Endothelial cell of umbilical vein (primary cell): ENCODE results near the gene ASZ1. TPM values are rescaled to one million over a fixed set of nuclear protein-coding genes. Genes with fewer than 3 reads are reported as not detected.

Experiments used
- BruUV-seq: library from RNA; stranded (reverse); fragments of 400-500 nt; replicated peaks from 2 replicates; lab custom pipeline; 2021; lab: Mats Ljungman, UMichigan
- CTCF ChIA-PET: fragments of 300-600, 350-600 bp; sonication (Branson Sonifier 250); formaldehyde crosslinking; loops from one replicate; lab custom pipeline; 2021; ENCODE audit warnings: antibody characterized with exemption, inconsistent platforms; lab: Charles Lee
- POLR2A ChIA-PET: fragments of 300-600, 350-600 bp; sonication (Branson Sonifier 250); formaldehyde crosslinking; loops from one replicate; lab custom pipeline; 2021; ENCODE audit warnings: antibody characterized with exemption, inconsistent platforms; lab: Charles Lee
- DNase-seq: peaks from one replicate; pipeline ENCODE4 v3.0.0-alpha.2; 2011; ENCODE audit warnings: low read depth, low spot score
- FAIRE-seq: peaks from 2 replicates; lab custom pipeline; 2011; peaks lifted over from hg19 to GRCh38; lab: Jason Lieb, UNC
- H2AFZ ChIP-seq: 2 replicates; pipeline ENCODE4 v1.6.0; 2012; ENCODE audit warnings: low read depth, low read length, control low read depth, inconsistent platforms
- H3K27ac ChIP-seq: 2 replicates; pipeline ENCODE4 v1.5.1; 2011; ENCODE audit warnings: low read depth, mild to moderate bottlenecking, control low read depth, low read length, moderate library complexity; ENCODE audit not compliant: insufficient read depth
- H3K27me3 ChIP-seq, 2 experiments: 2 replicates each; pipeline versions ENCODE4 v1.6.0 to v1.6.1; 2011; ENCODE audit warnings: low read length in 2 of 2, mixed read lengths in 1 of 2; ENCODE audit not compliant: control insufficient read depth in 2 of 2, insufficient read depth in 2 of 2
- H3K36me3 ChIP-seq, 2 experiments: 2 replicates in 1 of 2; 3 replicates in 1 of 2; pipeline ENCODE4 v1.5.1; 2011; ENCODE audit warnings: low read length in 2 of 2, mild to moderate bottlenecking in 1 of 2, moderate library complexity in 1 of 2; ENCODE audit not compliant: control insufficient read depth in 2 of 2, insufficient read depth in 2 of 2; ENCODE audit errors: extremely low read depth in 1 of 2
- H3K4me1 ChIP-seq: 3 replicates; pipeline ENCODE4 v1.5.1; 2011; ENCODE audit warnings: mild to moderate bottlenecking, low read length; ENCODE audit not compliant: control insufficient read depth, insufficient read depth; ENCODE audit errors: extremely low read depth
- H3K4me2 ChIP-seq: 2 replicates; pipeline ENCODE4 v1.6.1; 2011; ENCODE audit warnings: low read length, control low read depth, mixed read lengths; ENCODE audit not compliant: insufficient read depth
- H3K4me3 ChIP-seq, 3 experiments: fragments of 200-600 bp in 1 of 3; sonication (generic), shearing (Covaris generic) in 1 of 3; replicated peaks in 1 of 3; 2 replicates each; pipeline ENCODE4 v1.5.1; 2011 to 2016; ENCODE audit warnings: control low read depth in 3 of 3, low read length in 3 of 3, mild to moderate bottlenecking in 2 of 3, inconsistent platforms in 1 of 3, low read depth in 1 of 3, moderate library complexity in 1 of 3; ENCODE audit not compliant: insufficient read depth in 1 of 3
- H3K79me2 ChIP-seq: 2 replicates; pipeline ENCODE4 v1.6.0; 2012; ENCODE audit warnings: low read length, inconsistent platforms; ENCODE audit not compliant: control insufficient read depth, insufficient read depth
- H3K9ac ChIP-seq: replicated peaks from 2 replicates; pipeline ENCODE3; 2011; ENCODE audit warnings: low read length, control low read depth; ENCODE audit not compliant: insufficient read depth; ENCODE audit errors: extremely low read depth
- H3K9me1 ChIP-seq: replicated peaks from 3 replicates; pipeline ENCODE4 v1.6.0; 2011; ENCODE audit warnings: mild to moderate bottlenecking, low read length; ENCODE audit not compliant: control insufficient read depth, insufficient read depth; ENCODE audit errors: extremely low read depth
- H3K9me3 ChIP-seq: replicated peaks from 2 replicates; pipeline ENCODE4 v1.5.1; 2012; ENCODE audit warnings: low read length, inconsistent platforms; ENCODE audit not compliant: control insufficient read depth, insufficient read depth
- H4K20me1 ChIP-seq: replicated peaks from 2 replicates; pipeline ENCODE3; 2011; ENCODE audit warnings: mild to moderate bottlenecking, low read length; ENCODE audit not compliant: control insufficient read depth, insufficient read depth; ENCODE audit errors: extremely low read depth
- CTCF ChIP-seq, 2 donors: IDR thresholded peaks; 1 replicate in 1 of 2; 2 replicates in 1 of 2; pipeline ENCODE4 v1.5.1; 2011; ENCODE audit warnings: low read length in 2 of 2, mild to moderate bottlenecking in 2 of 2, moderate library complexity in 2 of 2, control low read depth in 1 of 2, inconsistent platforms in 1 of 2, low read depth in 1 of 2; ENCODE audit not compliant: insufficient read depth in 1 of 2; ENCODE audit errors: extremely low read depth in 1 of 2
- EZH2 ChIP-seq: IDR thresholded peaks from 2 replicates; pipeline ENCODE4 v1.6.1; 2012; ENCODE audit warnings: borderline replicate concordance, low read depth, mild to moderate bottlenecking, moderate library complexity, low read length, inconsistent platforms; ENCODE audit not compliant: severe bottlenecking
- FOS ChIP-seq: IDR thresholded peaks from 2 replicates; pipeline ENCODE4 v1.6.1; 2011; ENCODE audit warnings: mild to moderate bottlenecking, low read length, moderate library complexity, borderline replicate concordance; ENCODE audit not compliant: insufficient read depth
- GATA2 ChIP-seq: IDR thresholded peaks from 2 replicates; pipeline ENCODE4 v1.7.0; 2011; ENCODE audit warnings: low read depth, mild to moderate bottlenecking, moderate library complexity, mixed read lengths, low read length; ENCODE audit not compliant: insufficient read length, insufficient read depth
- JUN ChIP-seq: IDR thresholded peaks from 2 replicates; pipeline ENCODE4 v1.6.1; 2011; ENCODE audit warnings: borderline replicate concordance, low read depth; ENCODE audit not compliant: insufficient read length, insufficient read depth
- MAX ChIP-seq: IDR thresholded peaks from 2 replicates; pipeline ENCODE4 v1.6.1; 2011; ENCODE audit not compliant: insufficient read depth, insufficient read length
- MYC ChIP-seq: IDR thresholded peaks from one replicate; pipeline ENCODE4 v1.6.1; 2011; ENCODE audit warnings: mild to moderate bottlenecking, low read depth, low read length
- POLR2A ChIP-seq: IDR thresholded peaks from 2 replicates; pipeline ENCODE4 v1.6.1; 2012; ENCODE audit warnings: low read depth, mild to moderate bottlenecking, control low read depth, low read length
- POLR2AphosphoS5 ChIP-seq: IDR thresholded peaks from 2 replicates; pipeline ENCODE4 v1.6.1; 2012; ENCODE audit warnings: low read depth, mild to moderate bottlenecking, control low read depth, low read length, moderate library complexity; ENCODE audit not compliant: insufficient read depth
- dilution Hi-C: fragments of 300-500 bp; cut with MboI; formaldehyde crosslinking; loops from one replicate; pipeline ENCODE4 v1.15.0; 2019; ENCODE audit warnings: low sequenced_read_pairs; ENCODE audit not compliant: extremely low pct_ligation_motif_present
- intact Hi-C: fragments of 100-400 bp; cut with micrococcal nuclease; formaldehyde crosslinking; loops from one replicate; pipeline ENCODE4 v1.10.0; 2022
- polyA plus RNA-seq, 4 experiments: library from polyadenylated mRNA; depleted of rRNA in 3 of 4; stranded (reverse) in 3 of 4; unstranded in 1 of 4; fragments of >200 nt; gene quantifications; 2 replicates each; pipeline versions ENCODE4 v1.2.1 to v1.2.3, GENCODE V29; 2011 to 2012; ENCODE audit warnings: missing spikeins in 1 of 4
- total RNA-seq: library from RNA; stranded (reverse); gene quantifications from 2 replicates; pipeline ENCODE4 v1.2.3, GENCODE V29; 2021

The ASZ1 gene
- total and polyA plus RNA-seq, 2 donors (not counting 3 experiments of a cell fraction or from before 2014, with no cell fraction given), result not detected

GRCh38 chr7:117325836-117326235 is 101.5 kb downstream of the ASZ1 start:
- FAIRE-seq (peak; percentile 55), DNase-seq (no peak)
- Histone ChIP-seq H4K20me1 (no peaks in the 10 kb centered on the region), H3K4me1 (peaks cover 15% of the 10 kb centered on the region), H3K9ac (no peak overlapping the region), H3K4me2 (no peak overlapping the region), H3K4me3 (no peak overlapping the region), H3K79me2 (no peaks in the 10 kb centered on the region), H3K9me3 (no peaks in the 10 kb centered on the region), H3K36me3 (no peaks in the 10 kb centered on the region), H3K27me3 (peaks cover 36 to 52% of the 10 kb centered on the region in 2 experiments), H3K27ac (no peak overlapping the region), H3K9me1 (no peaks in the 10 kb centered on the region), H2AFZ (no peak overlapping the region)
- intact Hi-C loops, result no loop called here
- POLR2A ChIA-PET, result no interaction called here
- BruUV-seq, result no TSS peak
- CTCF ChIA-PET, result interaction anchor here (0.8 to 1.8 kb wide), 3 partner anchors 9 to 113 kb away, joined by 3 to 5 read pairs (median 5); no protein-coding TSS in a partner anchor
- dilution Hi-C loops, result no loop called here
- no peak for TF ChIP-seq GATA2
- TF ChIP-seq POLR2A, result no peak
- no peak for TF ChIP-seq FOS
- TF ChIP-seq JUN, result no peak
- no peak for TF ChIP-seq CTCF (IDR thresholded peaks at IDR 0.05; ENCODE audit: extremely low read depth in 1 of 2, insufficient read depth in 1 of 2, low read depth in 1 of 2, low read length in 2 of 2)
- no peak for TF ChIP-seq MAX
- TF ChIP-seq MYC, result no peak
- TF ChIP-seq POLR2AphosphoS5, result no peak
- TF ChIP-seq EZH2, result no peak
